ENCODE results near the gene SPATC1L. TPM values are rescaled to one million over a fixed set of nuclear protein-coding genes. Genes with fewer than 3 reads are reported as not detected.
"Not testable (repeated sequence)": the region's sequence is repeated elsewhere in the genome, so short reads cannot be mapped to it uniquely, and the experiment has no call there.

The SPATC1L gene
- polyA plus RNA-seq, 1 donor, result 8.7 TPM

- peak; percentile 26 for DNase-seq (ENCODE audit: low read depth)
Observed at GRCh38 chr21:46184625-46185555, 631 bp upstream of the SPATC1L start.

- not testable (repeated sequence) for DNase-seq (ENCODE audit: low read depth)
Observed at GRCh38 chr21:46183337-46183909, 836 bp downstream of the SPATC1L start.

- DNase-seq (ENCODE audit: low read depth), result no peak
Observed at GRCh38 chr21:46182548-46183336, 1.5 kb downstream of the SPATC1L start.

GRCh38 chr21:46181953-46182547 lies 2.2 kb downstream of the SPATC1L start:
- no peak for DNase-seq (ENCODE audit: low read depth)

- DNase-seq (ENCODE audit: low read depth), result no peak
Observed at GRCh38 chr21:46181436-46181835, 2.8 kb downstream of the SPATC1L start.

- no peak for DNase-seq (ENCODE audit: low read depth)
Observed at GRCh38 chr21:46180778-46181391, 3.4 kb downstream of the SPATC1L start.

GRCh38 chr21:46180079-46180722 lies 4.1 kb downstream of the SPATC1L start:
- DNase-seq (ENCODE audit: low read depth), result no peak

GRCh38 chr21:46179708-46180078 lies 4.6 kb downstream of the SPATC1L start:
- no peak for DNase-seq (ENCODE audit: low read depth)

GRCh38 chr21:46178961-46179360 lies 5.3 kb downstream of the SPATC1L start:
- no peak for DNase-seq (ENCODE audit: low read depth)

- DNase-seq (ENCODE audit: low read depth), result not testable (repeated sequence)
Observed at GRCh38 chr21:46176443-46177129, 7.7 kb downstream of the SPATC1L start.

- no peak for DNase-seq (ENCODE audit: low read depth)
Observed at GRCh38 chr21:46173573-46173972, 10.7 kb downstream of the SPATC1L start.

GRCh38 chr21:46172863-46173528 lies 11.3 kb downstream of the SPATC1L start:
- DNase-seq (ENCODE audit: low read depth), result no peak

GRCh38 chr21:46171996-46172862 lies 12.0 kb downstream of the SPATC1L start:
- DNase-seq (ENCODE audit: low read depth), result no peak

- no peak for DNase-seq (ENCODE audit: low read depth)
Observed at GRCh38 chr21:46171585-46171984, 12.7 kb downstream of the SPATC1L start.

- DNase-seq (ENCODE audit: low read depth), result not testable (repeated sequence)
Observed at GRCh38 chr21:46170436-46171193, 13.6 kb downstream of the SPATC1L start.

GRCh38 chr21:46168659-46169386 lies 15.4 kb downstream of the SPATC1L start:
- DNase-seq (ENCODE audit: low read depth), result no peak

GRCh38 chr21:46168238-46168637 lies 16.0 kb downstream of the SPATC1L start:
- DNase-seq (ENCODE audit: low read depth), result no peak
